ENCODE measurements around the gene NUP210L.

The NUP210L gene

GRCh38 chr1:154182344-154183045 is 27.6 kb upstream of the NUP210L start:
- H3K4me1 Mint-ChIP-seq: peaks cover 74% of the 10 kb centered on the region
- peaks cover 7% of the 10 kb centered on the region for H3K36me3 Mint-ChIP-seq (ENCODE audit: low read depth)
- TF ChIP-seq, protein P1, sequence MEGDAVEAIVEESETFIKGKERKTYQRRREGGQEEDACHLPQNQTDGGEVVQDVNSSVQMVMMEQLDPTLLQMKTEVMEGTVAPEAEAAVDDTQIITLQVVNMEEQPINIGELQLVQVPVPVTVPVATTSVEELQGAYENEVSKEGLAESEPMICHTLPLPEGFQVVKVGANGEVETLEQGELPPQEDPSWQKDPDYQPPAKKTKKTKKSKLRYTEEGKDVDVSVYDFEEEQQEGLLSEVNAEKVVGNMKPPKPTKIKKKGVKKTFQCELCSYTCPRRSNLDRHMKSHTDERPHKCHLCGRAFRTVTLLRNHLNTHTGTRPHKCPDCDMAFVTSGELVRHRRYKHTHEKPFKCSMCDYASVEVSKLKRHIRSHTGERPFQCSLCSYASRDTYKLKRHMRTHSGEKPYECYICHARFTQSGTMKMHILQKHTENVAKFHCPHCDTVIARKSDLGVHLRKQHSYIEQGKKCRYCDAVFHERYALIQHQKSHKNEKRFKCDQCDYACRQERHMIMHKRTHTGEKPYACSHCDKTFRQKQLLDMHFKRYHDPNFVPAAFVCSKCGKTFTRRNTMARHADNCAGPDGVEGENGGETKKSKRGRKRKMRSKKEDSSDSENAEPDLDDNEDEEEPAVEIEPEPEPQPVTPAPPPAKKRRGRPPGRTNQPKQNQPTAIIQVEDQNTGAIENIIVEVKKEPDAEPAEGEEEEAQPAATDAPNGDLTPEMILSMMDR (IDR thresholded peaks at IDR 0.05): no peak
- H3K27ac Mint-ChIP-seq: peak overlapping the region; percentile 94
- peaks cover 8% of the 10 kb centered on the region for H3K27me3 Mint-ChIP-seq (ENCODE audit: low read depth, poor library complexity)
- H3K4me3 Mint-ChIP-seq: peak overlapping the region; percentile 100
- DNase-seq: peak; percentile 56
- no peaks in the 10 kb centered on the region for H3K9me3 Mint-ChIP-seq

DNA sequence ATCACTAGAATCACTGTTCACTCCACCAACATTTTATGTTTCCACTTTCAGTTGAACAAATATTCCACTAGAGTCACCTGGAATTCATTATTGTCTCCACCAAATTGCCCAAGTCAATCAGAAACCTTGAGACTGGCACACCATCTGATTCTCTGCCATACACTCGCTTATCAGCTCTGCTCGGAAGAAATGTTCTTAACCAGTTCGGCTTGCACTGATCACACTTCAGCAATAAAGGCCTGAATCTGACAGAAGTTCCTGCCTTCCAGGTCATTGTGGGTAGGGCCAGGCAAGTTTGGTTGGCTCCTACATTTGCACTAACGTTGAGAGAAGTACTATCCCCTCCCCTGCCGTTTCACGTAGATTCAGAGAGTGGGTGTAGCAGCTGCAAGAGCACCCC is 27.1 kb upstream of the NUP210L start:
- TF ChIP-seq, protein P1 (IDR thresholded peaks at IDR 0.05): no peak
- H3K36me3 Mint-ChIP-seq (ENCODE audit: low read depth): peaks cover 12% of the 10 kb centered on the region
- peaks cover 76% of the 10 kb centered on the region for H3K4me1 Mint-ChIP-seq
- H3K27me3 Mint-ChIP-seq (ENCODE audit: low read depth, poor library complexity): peaks cover 8% of the 10 kb centered on the region
- H3K9me3 Mint-ChIP-seq: no peaks in the 10 kb centered on the region
- peak overlapping the region; percentile 100 for H3K4me3 Mint-ChIP-seq
- peak overlapping the region; percentile 94 for H3K27ac Mint-ChIP-seq
- no peak for DNase-seq

DNA sequence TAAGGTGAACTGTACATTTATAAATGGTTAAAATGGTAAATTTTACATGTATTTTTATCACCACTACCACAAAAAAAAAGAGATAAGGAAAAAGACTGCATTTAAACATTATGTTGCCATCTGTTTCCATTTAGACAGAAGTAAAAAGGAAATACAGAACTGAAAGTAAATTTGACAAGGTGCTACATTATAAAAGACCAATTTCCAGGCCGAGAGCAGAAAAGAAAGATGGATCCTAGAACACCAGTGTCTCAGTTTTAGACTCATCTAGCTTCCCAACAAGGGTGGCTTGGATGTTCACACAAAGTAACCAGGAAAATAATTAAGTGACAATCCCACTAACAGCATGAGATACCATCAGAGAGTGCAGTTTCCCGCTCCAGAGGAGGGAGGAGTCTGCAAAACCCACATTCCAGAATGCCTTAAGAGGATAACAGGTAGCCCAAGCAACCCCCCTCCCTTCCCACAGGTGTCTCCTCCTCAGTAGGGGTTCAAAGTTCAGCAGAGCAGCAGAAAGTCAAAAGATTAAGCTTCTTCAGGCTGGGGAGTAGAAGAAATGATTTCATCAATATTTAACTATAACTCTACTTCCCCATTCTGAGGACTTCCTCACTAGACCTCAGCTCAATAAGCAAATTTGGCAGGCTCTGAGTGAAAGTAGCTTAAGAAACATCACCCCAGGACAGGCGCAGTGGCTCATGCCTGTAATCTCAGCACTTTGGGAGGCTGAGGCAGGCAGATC is 25.2 kb upstream of the NUP210L start:
- peaks cover 4% of the 10 kb centered on the region for H3K27me3 Mint-ChIP-seq (ENCODE audit: low read depth, poor library complexity)
- H3K27ac Mint-ChIP-seq: peak overlapping the region; percentile 33
- TF ChIP-seq, protein P1 (IDR thresholded peaks at IDR 0.05): no peak
- H3K4me1 Mint-ChIP-seq: peaks cover 63% of the 10 kb centered on the region
- no peaks in the 10 kb centered on the region for H3K9me3 Mint-ChIP-seq
- peak overlapping the region; percentile 58 for H3K4me3 Mint-ChIP-seq
- DNase-seq: no peak
- peaks cover 26% of the 10 kb centered on the region for H3K36me3 Mint-ChIP-seq (ENCODE audit: low read depth)

GRCh38 chr1:154178911-154179811 is 24.3 kb upstream of the NUP210L start:
- TF ChIP-seq, protein P1 (IDR thresholded peaks at IDR 0.05): no peak
- Mint-ChIP-seq H3K27ac (peak overlapping the region; percentile 73), H3K9me3 (no peaks in the 10 kb centered on the region), H3K27me3 (ENCODE audit: low read depth, poor library complexity) (no peaks in the 10 kb centered on the region), H3K36me3 (ENCODE audit: low read depth) (peaks cover 33% of the 10 kb centered on the region), H3K4me1 (peaks cover 63% of the 10 kb centered on the region), H3K4me3 (peak overlapping the region; percentile 58)
- no peak for DNase-seq

DNA sequence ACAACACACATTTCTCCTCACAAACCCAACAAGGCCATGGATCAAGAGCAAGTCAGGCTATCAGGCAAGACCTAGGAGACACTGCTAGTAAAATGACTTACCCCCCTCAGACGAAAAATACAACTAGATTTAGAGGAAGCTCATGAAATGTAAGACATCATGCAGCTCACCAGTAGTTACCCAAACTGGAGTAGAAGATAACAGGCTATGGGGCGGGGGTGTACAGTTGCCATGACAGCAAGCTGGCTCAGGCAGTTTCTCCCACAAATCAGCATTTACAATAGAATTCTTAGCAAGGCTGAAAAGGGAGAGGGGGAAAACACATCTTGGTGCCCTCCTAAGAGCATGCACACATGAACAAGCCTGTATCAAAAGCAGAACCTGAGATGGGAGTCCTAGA is 23.1 kb upstream of the NUP210L start:
- Mint-ChIP-seq H3K4me3 (no peak overlapping the region), H3K9me3 (no peaks in the 10 kb centered on the region), H3K27me3 (ENCODE audit: low read depth, poor library complexity) (no peaks in the 10 kb centered on the region), H3K27ac (peak overlapping the region; percentile 73), H3K4me1 (peaks cover 56% of the 10 kb centered on the region), H3K36me3 (ENCODE audit: low read depth) (peaks cover 36% of the 10 kb centered on the region)
- no peak for DNase-seq
- TF ChIP-seq, protein P1 (IDR thresholded peaks at IDR 0.05): no peak
